H1 (cell line): ENCODE measurements around the gene PAX6.

Experiments used
- CEBPB ChIP-seq: IDR thresholded peaks from 2 replicates; pipeline ENCODE4 v1.6.1; 2012; ENCODE audit warnings: low read depth, low read length
- GABPA ChIP-seq: IDR thresholded peaks from 2 replicates; pipeline ENCODE4 v1.6.1; 2011; ENCODE audit warnings: mild to moderate bottlenecking, low read length, moderate library complexity, borderline replicate concordance; ENCODE audit not compliant: insufficient read depth
- JUN ChIP-seq: IDR thresholded peaks from 2 replicates; pipeline ENCODE4 v1.6.1; 2011; ENCODE audit warnings: low read depth, mild to moderate bottlenecking, improper control_type of control experiment, low read length
- JUND ChIP-seq: IDR thresholded peaks from 2 replicates; pipeline ENCODE4 v1.6.1; 2011; ENCODE audit warnings: mild to moderate bottlenecking, improper control_type of control experiment, low read length
- POLR2A ChIP-seq, 2 experiments: IDR thresholded peaks; 1 replicate in 1 of 2; 2 replicates in 1 of 2; pipeline ENCODE4 v1.6.1; 2011; ENCODE audit warnings: low read depth in 2 of 2, low read length in 2 of 2, mild to moderate bottlenecking in 2 of 2; ENCODE audit errors: control extremely low read depth in 1 of 2
- POLR2AphosphoS5 ChIP-seq: IDR thresholded peaks from 2 replicates; pipeline ENCODE4 v1.6.1; 2011; ENCODE audit warnings: low read depth, low read length
- SIN3A ChIP-seq, 2 experiments: IDR thresholded peaks in 1 of 2; conservative IDR thresholded peaks in 1 of 2; 2 replicates each; pipeline ENCODE4 v1.6.1; 2011 to 2012; ENCODE audit warnings: low read length in 2 of 2, improper control_type of control experiment in 1 of 2, low read depth in 1 of 2, mild to moderate bottlenecking in 1 of 2
- SIX5 ChIP-seq: IDR thresholded peaks from 2 replicates; pipeline ENCODE4 v1.6.1; 2011; ENCODE audit warnings: mild to moderate bottlenecking, low read depth, low read length
- TBP ChIP-seq: IDR thresholded peaks from 2 replicates; pipeline ENCODE4 v1.6.1; 2011; ENCODE audit warnings: low read depth, low read length, improper control_type of control experiment
- ZNF274 ChIP-seq: IDR thresholded peaks from 2 replicates; pipeline ENCODE4 v1.7.0; 2012; ENCODE audit warnings: low read length, borderline replicate concordance; ENCODE audit errors: extremely low read depth
- TF ChIP-seq, protein P1 (sequence below), 3 experiments: IDR thresholded peaks; 1 replicate in 2 of 3; 2 replicates in 1 of 3; pipeline versions ENCODE4 v1.5.1 to v1.6.1; 2011; ENCODE audit warnings: low read length in 3 of 3, mild to moderate bottlenecking in 3 of 3, inconsistent platforms in 2 of 3, low read depth in 1 of 3, moderate library complexity in 1 of 3; ENCODE audit not compliant: insufficient read depth in 1 of 3; ENCODE audit errors: control extremely low read depth in 1 of 3

DNA sequence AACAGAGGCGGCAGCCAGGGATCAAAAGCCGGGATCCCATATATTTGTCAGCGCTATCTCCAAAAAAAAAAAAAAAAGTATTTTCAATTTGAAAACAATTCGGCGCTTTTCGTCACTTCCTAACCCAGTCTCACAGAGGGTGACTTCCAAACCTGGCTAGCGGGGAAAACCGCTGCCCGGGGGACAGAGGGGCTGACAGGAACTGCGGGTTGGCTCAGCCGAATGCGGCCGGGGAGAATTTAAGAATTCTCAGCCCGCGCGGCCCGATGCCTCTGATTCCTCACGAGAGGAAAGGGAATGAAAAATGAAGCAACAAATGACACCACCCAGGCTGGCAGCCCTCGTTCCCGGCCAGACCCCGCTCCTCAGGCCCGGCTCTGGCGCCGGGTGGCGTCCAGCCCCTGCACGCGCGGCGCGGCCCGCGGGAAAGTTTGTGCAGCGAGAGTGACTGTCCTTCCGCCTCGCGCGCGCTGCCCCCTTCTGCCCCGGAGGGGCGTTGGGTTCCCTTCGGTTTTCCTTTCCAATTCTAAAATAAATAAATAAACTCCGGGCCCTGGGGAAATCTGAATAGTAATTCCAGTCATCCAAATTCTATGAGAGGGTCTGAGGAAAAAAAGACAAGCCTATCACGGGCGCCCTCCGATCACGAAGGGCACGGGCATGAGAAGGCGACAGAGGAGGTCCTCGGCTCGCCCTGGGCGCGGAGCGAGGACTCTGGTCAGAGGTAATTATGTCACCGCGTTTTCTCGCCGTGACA, 4.8 kb upstream of the PAX6 start:
- TF ChIP-seq JUND (no peak), POLR2A (IDR thresholded peaks at IDR 0.05; ENCODE audit: control extremely low read depth in 1 of 2, low read depth in 2 of 2, low read length in 2 of 2) (no peak), ZNF274 (no peak), TBP (no peak), GABPA (no peak), POLR2AphosphoS5 (no peak), SIX5 (no peak), SIN3A (conservative IDR thresholded peaks at IDR 0.05 in 1 of 2, IDR thresholded peaks at IDR 0.05 in 1 of 2; ENCODE audit: low read depth in 1 of 2, low read length in 2 of 2) (no peak), JUN (no peak), CEBPB (no peak)
- TF ChIP-seq, protein P1, sequence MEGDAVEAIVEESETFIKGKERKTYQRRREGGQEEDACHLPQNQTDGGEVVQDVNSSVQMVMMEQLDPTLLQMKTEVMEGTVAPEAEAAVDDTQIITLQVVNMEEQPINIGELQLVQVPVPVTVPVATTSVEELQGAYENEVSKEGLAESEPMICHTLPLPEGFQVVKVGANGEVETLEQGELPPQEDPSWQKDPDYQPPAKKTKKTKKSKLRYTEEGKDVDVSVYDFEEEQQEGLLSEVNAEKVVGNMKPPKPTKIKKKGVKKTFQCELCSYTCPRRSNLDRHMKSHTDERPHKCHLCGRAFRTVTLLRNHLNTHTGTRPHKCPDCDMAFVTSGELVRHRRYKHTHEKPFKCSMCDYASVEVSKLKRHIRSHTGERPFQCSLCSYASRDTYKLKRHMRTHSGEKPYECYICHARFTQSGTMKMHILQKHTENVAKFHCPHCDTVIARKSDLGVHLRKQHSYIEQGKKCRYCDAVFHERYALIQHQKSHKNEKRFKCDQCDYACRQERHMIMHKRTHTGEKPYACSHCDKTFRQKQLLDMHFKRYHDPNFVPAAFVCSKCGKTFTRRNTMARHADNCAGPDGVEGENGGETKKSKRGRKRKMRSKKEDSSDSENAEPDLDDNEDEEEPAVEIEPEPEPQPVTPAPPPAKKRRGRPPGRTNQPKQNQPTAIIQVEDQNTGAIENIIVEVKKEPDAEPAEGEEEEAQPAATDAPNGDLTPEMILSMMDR (IDR thresholded peaks at IDR 0.05; ENCODE audit: control extremely low read depth in 1 of 3, insufficient read depth in 1 of 3, low read depth in 1 of 3, low read length in 3 of 3): no peak
